SU-DHL-6 (cell line): ENCODE measurements around the gene RAC2.

Source experiments
- H2AFZ ChIP-seq: fragments of 200-600 bp; sonication (generic); 2 replicates; pipeline ENCODE4 v1.6.1; 2014; ENCODE audit warnings: low read depth, mild to moderate bottlenecking, moderate library complexity, mixed read lengths, antibody characterized with exemption, low read length; ENCODE audit not compliant: severe bottlenecking
- H3F3A ChIP-seq: fragments of 200-600 bp; shearing (Covaris generic); 2 replicates; pipeline ENCODE4 v1.6.0; 2016; ENCODE audit warnings: antibody characterized with exemption, mild to moderate bottlenecking; ENCODE audit not compliant: insufficient read depth
- H3K27ac ChIP-seq: fragments of 200-600 bp; sonication (generic); 2 replicates; pipeline ENCODE4 v1.5.1; 2016; ENCODE audit warnings: low read depth, mild to moderate bottlenecking, low read length, moderate library complexity, mixed read lengths
- H3K27me3 ChIP-seq: fragments of 200-600 bp; sonication (generic), shearing (Covaris generic); 2 replicates; pipeline ENCODE4 v1.6.0; 2014; ENCODE audit warnings: mild to moderate bottlenecking, low read length
- H3K36me3 ChIP-seq: fragments of 200-600 bp; sonication (generic); 2 replicates; pipeline ENCODE4 v1.6.1; 2014; ENCODE audit warnings: mild to moderate bottlenecking, low read length, mixed read lengths
- H3K4me2 ChIP-seq: fragments of 300-600, 200-600 bp; shearing (Covaris generic), sonication (generic); 2 replicates; pipeline ENCODE4 v1.6.0; 2014; ENCODE audit warnings: low read length, low read depth, mild to moderate bottlenecking; ENCODE audit not compliant: poor library complexity, severe bottlenecking
- H3K4me3 ChIP-seq: fragments of 200-600 bp; sonication (generic); 2 replicates; pipeline ENCODE4 v1.5.1; 2014; ENCODE audit warnings: antibody characterized with exemption, low read length, mild to moderate bottlenecking, mixed read lengths; ENCODE audit not compliant: insufficient read depth, poor library complexity, severe bottlenecking
- H3K79me2 ChIP-seq: fragments of 200-600 bp; sonication (generic); 2 replicates; pipeline ENCODE4 v1.6.1; 2014; ENCODE audit warnings: mild to moderate bottlenecking, low read length, moderate library complexity; ENCODE audit not compliant: insufficient read depth
- H3K9ac ChIP-seq: fragments of 200-600 bp; sonication (generic); 2 replicates; pipeline ENCODE4 v1.7.0; 2014; ENCODE audit warnings: mild to moderate bottlenecking, low read length
- H3K9me2 ChIP-seq: fragments of 200-600 bp; sonication (generic); replicated peaks from 2 replicates; pipeline ENCODE4 v1.6.1; 2014; ENCODE audit warnings: low read length; ENCODE audit not compliant: insufficient read depth
- H3K9me3 ChIP-seq: fragments of 200-600 bp; sonication (generic); 2 replicates; pipeline ENCODE4 v1.6.1; 2014; ENCODE audit warnings: low read length, mixed read lengths; ENCODE audit not compliant: insufficient read depth
- H4K20me1 ChIP-seq: fragments of 200-600 bp; sonication (generic); 2 replicates; pipeline ENCODE4 v1.6.1; 2014; ENCODE audit warnings: low read depth, mild to moderate bottlenecking, antibody characterized with exemption, low read length, moderate library complexity, mixed read lengths
- CTCF ChIP-seq: fragments of 200-600 bp; sonication (generic); IDR thresholded peaks from one replicate; pipeline ENCODE4 v1.5.1; 2017; ENCODE audit warnings: antibody characterized with exemption, mild to moderate bottlenecking, low read length, moderate library complexity; ENCODE audit not compliant: insufficient read depth, poor library complexity, severe bottlenecking
- EZH2phosphoT487 ChIP-seq: fragments of 200-600 bp; sonication (generic), shearing (Covaris generic); conservative IDR thresholded peaks from 2 replicates; pipeline ENCODE4 v1.6.1; 2018; ENCODE audit warnings: mild to moderate bottlenecking, antibody characterized with exemption, low read length, moderate library complexity, mixed read lengths

The RAC2 gene

GRCh38 chr22:37183432-37184379, 60.4 kb downstream of the RAC2 start:
- H3K9ac ChIP-seq, result no peak overlapping the region

GRCh38 chr22:37182949-37183245, 61.2 kb downstream of the RAC2 start:
- no peaks in the 10 kb centered on the region for H3F3A ChIP-seq
- no peak for TF ChIP-seq EZH2phosphoT487
- TF ChIP-seq CTCF, result no peak
- H3K79me2 ChIP-seq, result no peaks in the 10 kb centered on the region
- H2AFZ ChIP-seq, result no peak overlapping the region
- H3K4me3 ChIP-seq, result no peak overlapping the region
- no peak overlapping the region for H3K27ac ChIP-seq
- no peak overlapping the region for H3K9ac ChIP-seq
- no peaks in the 10 kb centered on the region for H4K20me1 ChIP-seq
- H3K27me3 ChIP-seq, result no peaks in the 10 kb centered on the region
- H3K9me2 ChIP-seq, result no peaks in the 10 kb centered on the region
- no peaks in the 10 kb centered on the region for H3K36me3 ChIP-seq
- H3K9me3 ChIP-seq, result no peaks in the 10 kb centered on the region
- H3K4me2 ChIP-seq, result no peak overlapping the region

More at GRCh38 chr22:37183432-37184379, 60.4 kb downstream of the RAC2 start:
- TF ChIP-seq EZH2phosphoT487 (no peak), CTCF (no peak)
- Histone ChIP-seq H3K4me3 (no peak overlapping the region), H3K36me3 (no peaks in the 10 kb centered on the region), H3K9me3 (no peaks in the 10 kb centered on the region), H3K27ac (no peak overlapping the region), H3K9me2 (no peaks in the 10 kb centered on the region), H4K20me1 (no peaks in the 10 kb centered on the region), H3K27me3 (no peaks in the 10 kb centered on the region), H3K79me2 (no peaks in the 10 kb centered on the region), H3K4me2 (no peak overlapping the region), H2AFZ (no peak overlapping the region), H3F3A (no peaks in the 10 kb centered on the region)

GRCh38 chr22:37182101-37182948, 61.7 kb downstream of the RAC2 start:
- H3F3A ChIP-seq, result no peaks in the 10 kb centered on the region
- H3K4me2 ChIP-seq, result no peak overlapping the region
- TF ChIP-seq EZH2phosphoT487 (no peak), CTCF (no peak)
- no peaks in the 10 kb centered on the region for H3K27me3 ChIP-seq
- no peak overlapping the region for H3K9ac ChIP-seq
- H3K36me3 ChIP-seq, result no peaks in the 10 kb centered on the region
- no peaks in the 10 kb centered on the region for H3K9me3 ChIP-seq
- H3K4me3 ChIP-seq, result no peak overlapping the region
- H2AFZ ChIP-seq, result no peak overlapping the region
- no peak overlapping the region for H3K27ac ChIP-seq
- H4K20me1 ChIP-seq, result no peaks in the 10 kb centered on the region
- H3K79me2 ChIP-seq, result no peaks in the 10 kb centered on the region
- no peaks in the 10 kb centered on the region for H3K9me2 ChIP-seq
